Measurements from ENCODE around the gene SIK3.

SIK3 gene

DNA sequence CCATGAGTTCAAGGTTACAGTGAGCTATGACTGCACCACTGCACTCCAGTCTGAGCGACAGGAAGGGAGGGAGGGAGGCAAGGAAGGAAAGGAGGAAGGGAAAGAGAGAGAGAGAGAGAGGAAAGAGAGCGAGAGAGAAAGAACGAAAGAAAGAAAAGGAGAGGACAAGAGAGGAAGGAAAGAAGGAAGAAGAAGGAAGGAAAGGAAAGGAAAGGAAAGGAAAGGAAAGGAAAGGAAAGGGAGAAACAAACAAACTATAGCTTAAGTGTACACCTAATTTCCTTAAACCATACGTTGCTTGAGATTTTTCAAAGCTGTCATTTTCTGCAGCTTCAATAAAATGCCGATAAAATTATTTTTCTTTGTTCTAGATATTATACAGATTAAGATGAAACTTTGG is 180.6 kb downstream of the SIK3 start:
- Histone ChIP-seq H3K27ac (no peak overlapping the region), H3K27me3 (ENCODE audit: insufficient read depth, low read depth) (no peaks in the 10 kb centered on the region), H3K9ac (no peak overlapping the region), H2AFZ (ENCODE audit: low read depth) (no peak overlapping the region), H3K4me1 (ENCODE audit: low read depth, poor library complexity, severe bottlenecking) (no peaks in the 10 kb centered on the region), H3K79me2 (ENCODE audit: insufficient read depth, low read depth) (no peaks in the 10 kb centered on the region), H3K36me3 (ENCODE audit: insufficient read depth) (no peaks in the 10 kb centered on the region), H3K4me3 (IDR thresholded peaks at IDR 0.05; ENCODE audit: insufficient read depth, low read depth, low read length) (no peak overlapping the region), H3K4me2 (no peak overlapping the region), H4K20me1 (ENCODE audit: insufficient read depth) (no peaks in the 10 kb centered on the region)
- TF ChIP-seq, protein P1, sequence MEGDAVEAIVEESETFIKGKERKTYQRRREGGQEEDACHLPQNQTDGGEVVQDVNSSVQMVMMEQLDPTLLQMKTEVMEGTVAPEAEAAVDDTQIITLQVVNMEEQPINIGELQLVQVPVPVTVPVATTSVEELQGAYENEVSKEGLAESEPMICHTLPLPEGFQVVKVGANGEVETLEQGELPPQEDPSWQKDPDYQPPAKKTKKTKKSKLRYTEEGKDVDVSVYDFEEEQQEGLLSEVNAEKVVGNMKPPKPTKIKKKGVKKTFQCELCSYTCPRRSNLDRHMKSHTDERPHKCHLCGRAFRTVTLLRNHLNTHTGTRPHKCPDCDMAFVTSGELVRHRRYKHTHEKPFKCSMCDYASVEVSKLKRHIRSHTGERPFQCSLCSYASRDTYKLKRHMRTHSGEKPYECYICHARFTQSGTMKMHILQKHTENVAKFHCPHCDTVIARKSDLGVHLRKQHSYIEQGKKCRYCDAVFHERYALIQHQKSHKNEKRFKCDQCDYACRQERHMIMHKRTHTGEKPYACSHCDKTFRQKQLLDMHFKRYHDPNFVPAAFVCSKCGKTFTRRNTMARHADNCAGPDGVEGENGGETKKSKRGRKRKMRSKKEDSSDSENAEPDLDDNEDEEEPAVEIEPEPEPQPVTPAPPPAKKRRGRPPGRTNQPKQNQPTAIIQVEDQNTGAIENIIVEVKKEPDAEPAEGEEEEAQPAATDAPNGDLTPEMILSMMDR (conservative IDR thresholded peaks at IDR 0.05; ENCODE audit: low read depth, low read length), result no peak

DNA sequence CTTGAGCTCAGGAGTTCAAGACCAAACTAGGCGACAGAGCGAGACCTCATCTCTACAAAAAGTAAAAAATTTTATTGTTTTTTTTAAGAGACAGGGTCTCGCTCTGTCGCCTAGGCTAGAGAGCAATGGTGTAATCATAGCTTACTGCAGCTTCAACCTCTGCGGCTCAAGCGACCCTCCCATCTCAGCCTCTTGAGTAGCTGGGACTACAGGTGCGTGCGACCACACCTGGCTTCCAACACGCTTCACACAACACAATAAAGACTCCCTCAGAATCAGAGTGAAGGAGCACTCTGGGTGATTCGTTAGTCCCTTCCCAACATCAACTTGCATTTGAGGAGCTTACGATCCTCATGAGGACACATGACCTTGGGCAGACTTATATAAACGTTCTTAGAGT is 181.3 kb downstream of the SIK3 start:
- TF ChIP-seq, protein P1 (conservative IDR thresholded peaks at IDR 0.05; ENCODE audit: low read depth, low read length), result no peak
- no peaks in the 10 kb centered on the region for H3K27me3 ChIP-seq (ENCODE audit: insufficient read depth, low read depth)
- H3K27ac ChIP-seq, result no peak overlapping the region
- H3K36me3 ChIP-seq (ENCODE audit: insufficient read depth), result no peaks in the 10 kb centered on the region
- no peak overlapping the region for H3K4me2 ChIP-seq
- no peak overlapping the region for H2AFZ ChIP-seq (ENCODE audit: low read depth)
- H3K9ac ChIP-seq, result no peak overlapping the region
- H4K20me1 ChIP-seq (ENCODE audit: insufficient read depth), result no peaks in the 10 kb centered on the region
- H3K79me2 ChIP-seq (ENCODE audit: insufficient read depth, low read depth), result no peaks in the 10 kb centered on the region
- H3K4me3 ChIP-seq (IDR thresholded peaks at IDR 0.05; ENCODE audit: insufficient read depth, low read depth, low read length), result no peak overlapping the region
- no peaks in the 10 kb centered on the region for H3K4me1 ChIP-seq (ENCODE audit: low read depth, poor library complexity, severe bottlenecking)

DNA sequence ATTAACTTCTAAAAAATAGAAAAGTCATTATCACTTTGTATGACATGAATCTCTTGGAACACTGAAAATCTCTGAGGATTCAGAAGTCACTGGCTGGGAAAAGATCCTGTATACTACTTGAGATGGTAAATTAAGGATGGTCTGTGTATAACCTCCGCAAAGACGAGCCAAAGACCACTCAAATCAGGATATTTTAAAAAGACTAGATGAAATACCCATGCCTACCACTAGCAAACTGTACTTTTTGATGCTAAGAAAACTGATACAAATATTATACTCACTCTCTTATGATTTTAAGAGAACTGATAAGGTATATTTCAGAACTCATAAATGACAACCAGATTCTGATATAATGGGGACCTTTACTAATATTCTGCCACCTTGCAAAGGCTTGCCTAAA is 182.2 kb downstream of the SIK3 start:
- H4K20me1 ChIP-seq (ENCODE audit: insufficient read depth), result no peaks in the 10 kb centered on the region
- H3K4me1 ChIP-seq (ENCODE audit: low read depth, poor library complexity, severe bottlenecking), result no peaks in the 10 kb centered on the region
- H3K27me3 ChIP-seq (ENCODE audit: insufficient read depth, low read depth), result no peaks in the 10 kb centered on the region
- TF ChIP-seq, protein P1 (conservative IDR thresholded peaks at IDR 0.05; ENCODE audit: low read depth, low read length), result no peak
- no peak overlapping the region for H2AFZ ChIP-seq (ENCODE audit: low read depth)
- no peak overlapping the region for H3K4me3 ChIP-seq (IDR thresholded peaks at IDR 0.05; ENCODE audit: insufficient read depth, low read depth, low read length)
- H3K27ac ChIP-seq, result no peak overlapping the region
- no peaks in the 10 kb centered on the region for H3K79me2 ChIP-seq (ENCODE audit: insufficient read depth, low read depth)
- H3K36me3 ChIP-seq (ENCODE audit: insufficient read depth), result no peaks in the 10 kb centered on the region
- H3K4me2 ChIP-seq, result no peak overlapping the region
- H3K9ac ChIP-seq, result no peak overlapping the region

DNA sequence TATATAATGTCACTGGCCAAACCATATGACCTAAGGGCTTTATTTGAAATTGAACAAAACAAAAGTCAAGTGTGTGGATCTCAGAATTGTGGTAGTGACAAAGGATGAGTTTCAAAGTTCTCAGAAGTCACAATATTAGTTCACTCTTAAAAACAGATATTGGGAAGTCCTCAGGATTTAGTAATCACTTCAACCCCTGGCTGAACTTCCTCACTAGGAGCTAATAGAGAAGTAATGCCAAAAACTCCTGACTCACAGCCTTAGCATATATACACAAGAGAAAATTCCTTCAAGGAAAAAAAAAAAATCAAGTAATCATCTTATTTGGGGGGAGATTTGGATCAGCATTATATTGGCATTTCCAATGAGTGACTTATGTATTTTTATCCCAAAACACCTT is 185.2 kb downstream of the SIK3 start:
- Histone ChIP-seq H3K36me3 (ENCODE audit: insufficient read depth) (no peaks in the 10 kb centered on the region), H3K9ac (no peak overlapping the region), H3K27me3 (ENCODE audit: insufficient read depth, low read depth) (no peaks in the 10 kb centered on the region), H3K79me2 (ENCODE audit: insufficient read depth, low read depth) (no peaks in the 10 kb centered on the region), H3K4me1 (ENCODE audit: low read depth, poor library complexity, severe bottlenecking) (peaks cover 5% of the 10 kb centered on the region), H3K27ac (no peak overlapping the region), H3K4me2 (no peak overlapping the region), H3K4me3 (IDR thresholded peaks at IDR 0.05; ENCODE audit: insufficient read depth, low read depth, low read length) (no peak overlapping the region), H2AFZ (ENCODE audit: low read depth) (no peak overlapping the region), H4K20me1 (ENCODE audit: insufficient read depth) (no peaks in the 10 kb centered on the region)
- TF ChIP-seq, protein P1 (conservative IDR thresholded peaks at IDR 0.05; ENCODE audit: low read depth, low read length), result no peak
